Neural cell (in vitro differentiated cells): ENCODE data around the gene PFN2. TPM values are rescaled to one million over a fixed set of nuclear protein-coding genes. Genes with fewer than 3 reads are reported as not detected.

ENCODE experiments used
- H2AFZ ChIP-seq: fragments of 200-600, 300-800 bp; sonication (generic), shearing (Covaris generic); 2 replicates; pipeline ENCODE4 v1.6.0; 2014; ENCODE audit warnings: low read depth, mild to moderate bottlenecking, antibody characterized with exemption, low read length, moderate library complexity
- H3F3A ChIP-seq: fragments of 200-600 bp; shearing (Covaris generic); 2 replicates; pipeline ENCODE4 v1.6.1; 2016; ENCODE audit warnings: mild to moderate bottlenecking, moderate library complexity, mixed read lengths, antibody characterized with exemption, low read length; ENCODE audit not compliant: insufficient read depth, poor library complexity, severe bottlenecking
- H3K27ac ChIP-seq: fragments of 200-600, 300-800 bp; sonication (generic), shearing (Covaris generic); 2 replicates; pipeline ENCODE4 v1.5.1; 2014; ENCODE audit warnings: mild to moderate bottlenecking, low read length, moderate library complexity
- H3K27me3 ChIP-seq: fragments of 300-800, 200-600 bp; sonication (generic), shearing (Covaris generic); 2 replicates; pipeline ENCODE4 v1.6.0; 2014; ENCODE audit warnings: mild to moderate bottlenecking, low read depth, low read length, moderate library complexity; ENCODE audit not compliant: insufficient read depth
- H3K36me3 ChIP-seq: fragments of 300-800, 200-600 bp; sonication (generic), shearing (Covaris generic); 2 replicates; pipeline ENCODE4 v1.5.1; 2014; ENCODE audit warnings: mild to moderate bottlenecking, antibody characterized with exemption, low read length, moderate library complexity; ENCODE audit not compliant: insufficient read depth
- H3K4me2 ChIP-seq: fragments of 300-800, 200-600 bp; sonication (generic), shearing (Covaris generic); 2 replicates; pipeline ENCODE4 v1.6.0; 2014; ENCODE audit warnings: mild to moderate bottlenecking, low read length
- H3K4me3 ChIP-seq: fragments of 300-800, 200-600 bp; sonication (generic), shearing (Covaris generic); 2 replicates; pipeline ENCODE4 v1.5.1; 2014; ENCODE audit warnings: mild to moderate bottlenecking, low read length, moderate library complexity
- H3K79me2 ChIP-seq: fragments of 200-600 bp; shearing (Covaris generic); replicated peaks from 2 replicates; pipeline ENCODE4 v1.6.0; 2014; ENCODE audit warnings: mild to moderate bottlenecking, low read length, moderate library complexity; ENCODE audit not compliant: insufficient read depth
- H3K9ac ChIP-seq: fragments of 300-800, 200-600 bp; sonication (generic), shearing (Covaris generic); 2 replicates; pipeline ENCODE4 v1.6.1; 2016; ENCODE audit warnings: mild to moderate bottlenecking, low read length, mixed read lengths
- H3K9me2 ChIP-seq: fragments of 200-600 bp; shearing (Covaris generic); 2 replicates; pipeline ENCODE4 v1.6.1; 2016; ENCODE audit warnings: mild to moderate bottlenecking, low read length, mixed read lengths; ENCODE audit not compliant: insufficient read depth
- H3K9me3 ChIP-seq: fragments of 200-600, 300-800 bp; sonication (generic), shearing (Covaris generic); 2 replicates; pipeline ENCODE4 v1.6.1; 2016; ENCODE audit warnings: mild to moderate bottlenecking, mixed run types, low read length, moderate library complexity, mixed read lengths
- H4K20me1 ChIP-seq: fragments of 200-600 bp; shearing (Covaris generic); 2 replicates; pipeline ENCODE4 v1.6.1; 2016; ENCODE audit warnings: mild to moderate bottlenecking, mixed run types; ENCODE audit not compliant: insufficient read depth
- CTCF ChIP-seq: fragments of 450-650 bp; IDR thresholded peaks from 2 replicates; pipeline ENCODE4 v1.5.1; 2014; ENCODE audit warnings: antibody characterized with exemption, mild to moderate bottlenecking, moderate library complexity; ENCODE audit not compliant: poor library complexity, severe bottlenecking
- EP300 ChIP-seq: fragments of 450-650 bp; conservative IDR thresholded peaks from 2 replicates; pipeline ENCODE4 v1.6.1; 2014; ENCODE audit warnings: antibody characterized with exemption, mild to moderate bottlenecking, moderate library complexity; ENCODE audit not compliant: poor library complexity, severe bottlenecking
- EZH2 ChIP-seq: fragments of 200-600, 300-800 bp; shearing (Covaris generic), sonication (generic); IDR thresholded peaks from 2 replicates; pipeline ENCODE4 v1.6.1; 2014; ENCODE audit warnings: antibody characterized with exemption, low read length, borderline replicate concordance, mild to moderate bottlenecking; ENCODE audit not compliant: insufficient read depth, poor library complexity, severe bottlenecking
- MXI1 ChIP-seq: fragments of 450-650 bp; conservative IDR thresholded peaks from 2 replicates; pipeline ENCODE4 v1.6.1; 2014; ENCODE audit warnings: antibody characterized with exemption, mild to moderate bottlenecking; ENCODE audit not compliant: poor library complexity, severe bottlenecking
- POLR2AphosphoS5 ChIP-seq: IDR thresholded peaks from 2 replicates; pipeline ENCODE4 v1.6.1; 2012
- RAD21 ChIP-seq: fragments of 450-650 bp; conservative IDR thresholded peaks from 2 replicates; pipeline ENCODE4 v1.6.1; 2014; ENCODE audit warnings: antibody characterized with exemption, mild to moderate bottlenecking, moderate library complexity
- REST ChIP-seq: IDR thresholded peaks from 2 replicates; pipeline ENCODE4 v1.6.1; 2012; ENCODE audit warnings: borderline replicate concordance
- SMC3 ChIP-seq: fragments of 450-650 bp; conservative IDR thresholded peaks from 2 replicates; pipeline ENCODE4 v1.6.1; 2014; ENCODE audit warnings: antibody characterized with exemption, mild to moderate bottlenecking, moderate library complexity; ENCODE audit not compliant: poor library complexity
- TAF1 ChIP-seq: IDR thresholded peaks from 2 replicates; pipeline ENCODE4 v1.6.1; 2012; ENCODE audit warnings: low read depth
- polyA plus RNA-seq: library from polyadenylated mRNA; depleted of rRNA; stranded (reverse); fragments of >200 nt; gene quantifications from 2 replicates; pipeline ENCODE4 v1.2.3, GENCODE V29; 2014

Gene PFN2
- polyA plus RNA-seq, 1 donor from 2014 or later = 527 TPM

GRCh38 chr3:149933858-149934257, 36.8 kb downstream of the PFN2 start:
- no peak overlapping the region for H2AFZ ChIP-seq
- H3K9me2 ChIP-seq = no peaks in the 10 kb centered on the region
- H3K4me2 ChIP-seq = no peak overlapping the region
- no peaks in the 10 kb centered on the region for H3K9me3 ChIP-seq
- H3K36me3 ChIP-seq = no peaks in the 10 kb centered on the region
- TF ChIP-seq EZH2 = no peak
- no peak for TF ChIP-seq CTCF
- TF ChIP-seq POLR2AphosphoS5 = no peak
- no peak for TF ChIP-seq MXI1
- TF ChIP-seq REST = no peak
- TF ChIP-seq SMC3 = no peak
- no peak overlapping the region for H3K9ac ChIP-seq
- no peaks in the 10 kb centered on the region for H3F3A ChIP-seq
- no peak overlapping the region for H3K4me3 ChIP-seq
- no peak overlapping the region for H3K27ac ChIP-seq
- no peaks in the 10 kb centered on the region for H3K79me2 ChIP-seq
- no peaks in the 10 kb centered on the region for H3K27me3 ChIP-seq
- H4K20me1 ChIP-seq = no peaks in the 10 kb centered on the region

GRCh38 chr3:149933008-149933407, 37.7 kb downstream of the PFN2 start:
- no peaks in the 10 kb centered on the region for H3K27me3 ChIP-seq
- H3K79me2 ChIP-seq = no peaks in the 10 kb centered on the region
- no peaks in the 10 kb centered on the region for H3K9me2 ChIP-seq
- H3K9ac ChIP-seq = no peak overlapping the region
- no peaks in the 10 kb centered on the region for H3K9me3 ChIP-seq
- TF ChIP-seq SMC3 = no peak
- TF ChIP-seq POLR2AphosphoS5 = no peak
- no peak for TF ChIP-seq REST
- TF ChIP-seq CTCF = no peak
- TF ChIP-seq TAF1 = no peak
- no peak for TF ChIP-seq EP300
- no peak for TF ChIP-seq MXI1
- no peak for TF ChIP-seq EZH2
- TF ChIP-seq RAD21 = no peak
- H3K27ac ChIP-seq = no peak overlapping the region
- H4K20me1 ChIP-seq = no peaks in the 10 kb centered on the region
- no peak overlapping the region for H3K4me2 ChIP-seq
- H3F3A ChIP-seq = no peaks in the 10 kb centered on the region
- no peak overlapping the region for H2AFZ ChIP-seq
- no peak overlapping the region for H3K4me3 ChIP-seq
- no peaks in the 10 kb centered on the region for H3K36me3 ChIP-seq
